Activated CD4-positive, alpha-beta T cell treated with anti-CD3 and anti-CD28 coated beads, Interleukin-2, Interleukin-6, amounts not matched to agents 100 ng/mL and 50 ng/mL, durations not matched to agents 16 hours and 8 hours (primary cell): Measurements from ENCODE around the gene CXCR5.

Experiments used
- DNase-seq: peaks from one replicate; pipeline ENCODE4 v3.0.0-alpha.2; 2020

The CXCR5 gene

GRCh38 chr11:118899296-118899688, 15.6 kb downstream of the CXCR5 start:
- DNase-seq, result no peak

GRCh38 chr11:118899706-118900360, 16.1 kb downstream of the CXCR5 start:
- DNase-seq, result no peak

GRCh38 chr11:118900535-118901384, 17.1 kb downstream of the CXCR5 start:
- no peak for DNase-seq

DNA sequence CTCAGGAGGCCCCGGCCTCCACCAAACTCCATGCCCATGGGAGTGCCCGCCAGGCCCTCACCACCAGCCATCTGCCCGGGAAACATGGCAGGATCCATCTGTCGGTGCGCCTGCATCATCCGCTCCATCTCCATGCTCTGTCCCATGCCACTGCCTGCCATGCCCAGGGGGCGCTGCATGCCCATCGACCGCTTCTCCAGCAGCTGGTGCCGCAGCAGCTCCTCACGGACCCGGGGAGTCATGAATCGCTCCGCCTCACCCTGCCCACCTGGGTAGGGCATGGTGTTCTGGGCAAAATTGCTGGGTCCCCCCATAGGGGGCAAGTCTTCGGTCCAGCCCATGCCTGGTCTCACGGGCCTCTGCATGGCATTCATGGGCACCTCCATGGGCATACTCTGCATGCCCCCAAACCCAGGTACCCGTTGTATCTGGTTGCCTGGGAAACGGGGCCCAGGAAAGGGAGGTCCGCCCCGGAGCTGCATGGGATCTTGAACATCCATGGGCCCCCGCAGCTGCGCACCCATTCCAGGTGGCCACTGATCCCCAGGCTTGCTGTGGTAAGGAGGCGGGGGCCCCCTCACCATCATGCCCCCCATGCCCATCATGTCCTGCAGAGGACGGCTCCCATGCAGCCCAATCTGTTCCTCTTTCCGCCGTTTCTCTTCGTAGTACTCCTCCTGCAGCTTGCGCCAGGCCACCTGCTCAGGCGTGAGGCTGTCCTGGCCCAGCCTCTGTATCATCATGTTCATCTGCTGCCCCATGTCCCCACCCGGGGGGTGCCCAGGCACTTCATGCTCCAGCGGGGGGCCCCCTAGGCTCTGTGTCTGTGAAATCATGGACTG, 18.0 kb downstream of the CXCR5 start:
- DNase-seq, result no peak

- DNase-seq, result no peak
These were observed 18.9 kb downstream of the CXCR5 start for GRCh38 chr11:118902336-118903203.

DNA sequence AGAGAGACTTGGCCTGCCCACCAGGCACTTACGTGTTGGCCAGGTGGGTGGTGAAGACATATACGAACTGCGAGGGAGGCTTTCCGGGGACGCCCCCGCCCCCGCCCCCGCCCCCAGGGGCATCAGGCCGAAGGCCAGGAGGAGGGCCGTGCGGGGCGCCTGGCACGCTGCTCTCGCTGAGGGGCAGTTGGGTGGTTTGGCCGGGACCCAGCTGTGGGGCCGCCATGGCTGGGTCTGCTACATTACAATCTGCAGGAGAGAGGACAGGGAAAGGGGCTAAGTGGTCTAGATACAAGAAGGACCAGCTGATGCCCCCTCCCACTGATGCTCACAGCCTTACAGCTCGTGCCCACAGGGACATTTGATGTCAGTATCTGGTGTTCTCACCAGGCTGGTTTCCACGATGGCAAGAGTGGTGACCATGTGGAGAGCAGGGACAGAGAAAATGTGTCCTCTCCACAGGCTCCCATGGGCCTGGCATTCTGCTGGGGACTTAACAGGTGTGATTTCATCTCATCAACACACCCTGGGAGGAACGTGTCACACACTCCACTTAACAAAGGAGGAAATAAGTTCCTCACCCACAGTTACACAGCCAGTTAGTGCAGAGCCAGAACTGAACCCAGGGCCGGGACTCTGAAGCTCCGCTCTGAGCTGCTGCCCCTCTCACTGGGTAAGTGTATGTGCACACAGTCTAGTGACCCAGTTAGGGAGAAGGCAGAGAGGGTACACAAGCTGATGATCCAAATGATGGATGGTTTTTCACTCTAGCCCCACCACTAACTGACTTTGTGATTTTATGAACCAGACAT, 19.7 kb downstream of the CXCR5 start:
- no peak for DNase-seq

GRCh38 chr11:118907051-118908042, 23.7 kb downstream of the CXCR5 start:
- DNase-seq, result peak; percentile 94

DNA sequence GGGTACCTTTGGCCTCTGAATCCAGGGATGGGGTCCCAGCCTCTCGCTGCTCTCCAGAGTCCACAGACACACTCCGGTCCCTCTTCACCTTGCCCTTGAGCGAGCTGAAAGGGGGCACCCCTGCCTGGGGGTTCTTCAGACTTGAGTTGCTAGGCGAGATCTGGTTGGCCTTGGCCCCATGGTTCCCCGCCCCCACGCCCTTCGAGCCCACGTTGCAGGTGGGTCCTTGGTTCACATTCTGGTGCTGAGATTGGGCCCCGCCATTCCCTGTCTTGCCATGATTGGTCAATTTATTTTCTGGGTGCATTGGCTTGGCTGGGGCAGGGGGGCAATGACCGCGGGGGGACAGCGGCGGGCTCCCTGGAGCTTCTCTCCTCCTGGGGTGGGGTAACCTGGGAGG, 24.6 kb downstream of the CXCR5 start:
- no peak for DNase-seq

DNA sequence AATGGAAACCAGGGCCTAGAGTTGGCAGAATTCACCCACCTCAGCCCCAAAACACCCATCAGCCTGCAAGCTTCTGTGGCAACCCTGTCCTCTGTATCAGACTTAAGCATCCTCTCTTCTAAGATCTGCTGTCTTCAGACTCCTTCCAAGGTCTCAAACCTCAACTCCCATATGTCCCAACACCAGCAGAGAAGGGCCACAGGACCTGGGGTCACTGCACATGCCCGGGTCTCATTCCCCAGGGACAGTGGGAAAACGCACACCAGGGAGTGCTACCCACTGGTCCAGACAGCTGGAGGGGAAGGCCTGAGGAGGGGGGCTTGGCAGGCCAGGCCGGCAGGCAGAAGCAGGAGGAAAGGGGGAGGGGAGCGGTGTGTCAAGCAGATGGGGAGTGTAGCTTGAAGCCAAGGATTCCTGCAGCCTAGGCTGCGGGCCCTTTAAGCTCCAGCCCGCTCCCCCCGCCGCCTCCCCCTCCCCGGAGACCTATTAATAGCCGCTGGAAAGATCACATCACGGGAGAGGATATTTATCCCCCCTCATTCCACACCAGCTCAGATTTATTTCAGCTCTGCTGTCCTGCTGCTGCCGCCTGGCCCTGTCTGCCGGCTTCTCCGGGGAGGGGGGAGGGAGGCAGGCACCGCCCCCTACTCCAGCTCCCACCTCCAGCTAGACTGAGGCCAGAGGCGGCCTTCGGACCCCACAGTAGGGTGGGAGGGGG, 25.4 kb downstream of the CXCR5 start:
- DNase-seq, result no peak

- DNase-seq, result no peak
These were observed 26.1 kb downstream of the CXCR5 start for GRCh38 chr11:118909619-118910308.

GRCh38 chr11:118910309-118911112, 26.8 kb downstream of the CXCR5 start:
- no peak for DNase-seq

DNA sequence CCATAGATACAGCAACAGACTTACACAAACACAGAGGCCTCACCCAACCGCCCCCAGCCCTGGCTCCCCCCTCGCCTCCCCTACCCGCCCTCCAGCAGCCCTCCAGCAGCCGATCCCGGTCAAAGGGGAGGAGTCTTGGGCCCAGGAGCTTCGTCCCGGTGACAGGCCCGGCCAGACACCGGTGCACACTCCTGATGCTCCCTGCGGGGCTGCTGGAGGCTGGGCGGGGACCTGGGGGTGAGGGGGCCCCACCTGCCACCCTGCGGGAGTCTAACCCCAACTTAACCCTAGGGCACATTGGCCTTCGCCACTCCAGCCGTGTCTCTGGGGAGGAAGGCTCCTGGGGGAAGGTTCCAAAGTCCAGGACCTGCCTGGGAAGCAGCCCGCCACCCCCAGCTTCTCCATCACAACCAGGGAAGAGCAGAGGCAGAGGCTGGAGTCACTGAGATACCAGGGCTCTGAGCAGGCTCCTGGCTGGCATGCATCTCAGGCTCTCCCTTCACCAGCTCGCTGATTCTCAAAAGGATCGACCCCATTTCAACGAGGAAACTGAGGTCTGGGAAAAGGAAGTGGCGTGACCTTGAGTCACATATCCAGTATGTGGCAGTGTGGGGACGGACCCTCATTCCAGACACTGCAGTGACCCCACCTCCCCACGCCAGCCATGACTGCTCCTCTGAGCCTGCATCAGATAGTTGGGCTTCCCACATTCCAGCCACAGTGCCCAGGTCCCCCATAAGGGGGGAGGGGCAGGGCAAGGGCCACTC, 27.6 kb downstream of the CXCR5 start:
- no peak for DNase-seq

- peak; percentile 88 for DNase-seq
These were observed 28.4 kb downstream of the CXCR5 start for GRCh38 chr11:118911880-118912741.

DNA sequence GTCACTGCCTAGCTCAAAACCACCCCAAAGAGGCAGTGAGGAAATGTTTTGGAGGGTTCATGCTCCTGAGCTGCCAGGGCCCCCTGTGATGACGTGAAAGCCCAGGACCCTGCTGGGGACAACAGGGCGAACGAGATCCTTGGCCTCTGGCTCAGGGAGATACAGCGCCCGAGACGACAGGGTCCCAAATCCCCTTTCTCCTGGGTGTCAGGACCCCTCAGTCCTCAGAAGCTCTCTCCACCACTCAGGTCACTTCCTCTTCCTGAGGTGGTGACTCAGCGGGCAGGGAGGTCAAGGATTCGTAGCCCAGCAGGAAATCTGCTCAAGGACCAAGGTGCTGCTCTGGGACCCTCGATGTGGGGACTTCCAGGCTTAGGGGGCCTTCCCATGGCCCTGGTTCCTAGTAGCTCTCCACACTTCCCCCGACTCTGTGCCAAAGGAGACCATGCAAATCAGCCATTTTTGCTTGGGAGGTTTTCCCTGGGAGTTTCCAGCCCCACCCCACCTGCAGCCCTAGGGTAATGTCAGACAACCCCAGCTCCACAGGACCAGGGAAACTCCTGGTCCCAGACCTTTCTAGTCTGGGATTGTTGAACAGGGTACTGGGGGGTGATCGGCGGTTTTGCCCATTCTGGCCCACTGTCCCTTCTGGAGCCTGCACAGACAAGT, 29.2 kb downstream of the CXCR5 start:
- no peak for DNase-seq

GRCh38 chr11:118913411-118914125, 29.9 kb downstream of the CXCR5 start:
- DNase-seq, result peak; percentile 55
